Trophoblast cell (in vitro differentiated cells and primary cell): ENCODE results near the gene GOLGA8F.
"Not testable (repeated sequence)": the region's sequence is repeated elsewhere in the genome, so short reads cannot be mapped to it uniquely, and the experiment has no call there.

Experiments
- DNase-seq, 2 donors: peaks; one replicate each; pipeline ENCODE4 v3.0.0-alpha.2; 2016
- H2AFZ ChIP-seq: 2 replicates; pipeline ENCODE4 v1.6.1; 2013; ENCODE audit warnings: low read length, moderate library complexity, mild to moderate bottlenecking; ENCODE audit not compliant: insufficient read depth, poor library complexity
- H2AK5ac ChIP-seq: 2 replicates; pipeline ENCODE4 v1.6.1; 2013; ENCODE audit warnings: mild to moderate bottlenecking, low read length
- H2BK120ac ChIP-seq: 2 replicates; pipeline ENCODE4 v1.6.1; 2013; ENCODE audit warnings: low read length, mild to moderate bottlenecking, moderate library complexity; ENCODE audit not compliant: insufficient read depth, poor library complexity
- H2BK12ac ChIP-seq: 2 replicates; pipeline ENCODE4 v1.6.1; 2013; ENCODE audit warnings: mild to moderate bottlenecking, low read length, moderate library complexity
- H2BK5ac ChIP-seq: 2 replicates; pipeline ENCODE4 v1.6.1; 2013; ENCODE audit warnings: low read length, low read depth, moderate library complexity, mild to moderate bottlenecking; ENCODE audit not compliant: poor library complexity
- H3K14ac ChIP-seq: 2 replicates; pipeline ENCODE4 v1.6.1; 2013; ENCODE audit warnings: mild to moderate bottlenecking, low read length
- H3K18ac ChIP-seq: 2 replicates; pipeline ENCODE4 v1.6.1; 2013; ENCODE audit warnings: mild to moderate bottlenecking, low read length
- H3K23ac ChIP-seq: 2 replicates; pipeline ENCODE4 v1.6.1; 2013; ENCODE audit warnings: low read length
- H3K27ac ChIP-seq: 2 replicates; pipeline ENCODE4 v1.5.1; 2013; ENCODE audit warnings: low read depth, mild to moderate bottlenecking, inconsistent platforms, low read length, moderate library complexity
- H3K27me3 ChIP-seq: 2 replicates; pipeline ENCODE4 v1.6.1; 2013; ENCODE audit warnings: inconsistent platforms, mild to moderate bottlenecking, low read length, moderate library complexity; ENCODE audit not compliant: insufficient read depth
- H3K36me3 ChIP-seq, 2 experiments: 1 replicate in 1 of 2; 2 replicates in 1 of 2; pipeline ENCODE4 v1.6.1; 2013; ENCODE audit warnings: low read length in 2 of 2, mild to moderate bottlenecking in 2 of 2, moderate library complexity in 1 of 2; ENCODE audit not compliant: insufficient read depth in 2 of 2, control insufficient read depth in 1 of 2
- H3K4ac ChIP-seq: 2 replicates; pipeline ENCODE4 v1.6.1; 2013; ENCODE audit warnings: low read depth, mild to moderate bottlenecking, low read length, moderate library complexity
- H3K4me1 ChIP-seq, 2 experiments: 1 replicate in 1 of 2; 2 replicates in 1 of 2; pipeline ENCODE4 v1.6.1; 2013; ENCODE audit warnings: low read length in 2 of 2, mild to moderate bottlenecking in 2 of 2, moderate library complexity in 1 of 2; ENCODE audit not compliant: insufficient read depth in 2 of 2, control insufficient read depth in 1 of 2
- H3K4me2 ChIP-seq: 2 replicates; pipeline ENCODE4 v1.6.1; 2013; ENCODE audit warnings: inconsistent platforms, mild to moderate bottlenecking, low read length, moderate library complexity
- H3K4me3 ChIP-seq: 2 replicates; pipeline ENCODE4 v1.5.1; 2013; ENCODE audit warnings: mild to moderate bottlenecking, low read depth, low read length, inconsistent platforms
- H3K79me1 ChIP-seq: one replicate; pipeline ENCODE4 v1.6.1; 2013; ENCODE audit warnings: low read length
- H3K79me2 ChIP-seq: 2 replicates; pipeline ENCODE4 v1.6.1; 2013; ENCODE audit warnings: low read length, mild to moderate bottlenecking; ENCODE audit not compliant: control insufficient read depth, insufficient read depth, poor library complexity
- H3K9ac ChIP-seq: 2 replicates; pipeline ENCODE4 v1.6.1; 2013; ENCODE audit warnings: mild to moderate bottlenecking, low read length
- H3K9me3 ChIP-seq: 2 replicates; pipeline ENCODE4 v1.6.1; 2013; ENCODE audit warnings: low read depth, mild to moderate bottlenecking, control low read depth, inconsistent platforms, low read length; ENCODE audit not compliant: insufficient read depth
- H4K12ac ChIP-seq: 2 replicates; pipeline ENCODE4 v1.6.1; 2013; ENCODE audit warnings: low read depth, mild to moderate bottlenecking, low read length, moderate library complexity
- H4K8ac ChIP-seq: 2 replicates; pipeline ENCODE4 v1.6.1; 2013; ENCODE audit warnings: low read depth, mild to moderate bottlenecking, low read length, moderate library complexity
- H4K91ac ChIP-seq: one replicate; pipeline ENCODE4 v1.6.1; 2013; ENCODE audit warnings: low read depth, mild to moderate bottlenecking, low read length, moderate library complexity
- WGBS: extraction: QIAGEN DNeasy Blood & Tissue Kit; methylation state at CpG from one replicate; pipeline ENCODE4 v1.1.7; 2013; ENCODE audit warnings: missing lambda C conversion rate; ENCODE audit not compliant: insufficient read length, insufficient coverage; ENCODE audit errors: extremely low coverage; 5-methylcytosine and 5-hydroxymethylcytosine counted together

GOLGA8F gene

DNA sequence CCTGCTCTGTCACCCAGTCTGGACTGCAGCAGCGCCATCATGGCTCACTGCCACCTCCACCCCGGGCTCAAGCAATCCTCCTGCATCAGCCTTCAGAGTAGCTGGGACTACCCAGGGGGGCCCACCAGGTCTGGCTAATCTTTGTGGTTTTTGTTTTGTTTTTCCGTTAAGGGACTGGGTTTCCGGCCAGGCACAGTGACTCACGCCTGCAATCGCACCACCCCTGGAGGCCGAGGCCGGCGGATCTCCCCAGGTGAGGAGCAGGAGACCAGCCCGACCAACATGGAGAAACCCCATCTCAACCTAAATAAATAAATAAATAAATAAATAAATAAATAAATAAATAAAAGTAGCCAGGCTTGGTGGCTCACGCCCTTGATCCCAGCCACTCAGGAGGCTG is 17.6 kb downstream of the GOLGA8F start:
- not testable (repeated sequence) for H2BK5ac ChIP-seq, H3K23ac ChIP-seq, H2BK120ac ChIP-seq, H3K18ac ChIP-seq, H3K4me1 ChIP-seq, H3K4me2 ChIP-seq, H3K79me2 ChIP-seq, H4K12ac ChIP-seq, H3K27me3 ChIP-seq, H3K9me3 ChIP-seq, H3K27ac ChIP-seq, H2AK5ac ChIP-seq, H2BK12ac ChIP-seq, H3K14ac ChIP-seq, H4K8ac ChIP-seq, H4K91ac ChIP-seq, H3K36me3 ChIP-seq, DNase-seq, H3K4ac ChIP-seq, H2AFZ ChIP-seq, H3K79me1 ChIP-seq, H3K4me3 ChIP-seq, H3K9ac ChIP-seq
- WGBS: no CpG with 5 or more reads among the region's 11 CpGs

DNA sequence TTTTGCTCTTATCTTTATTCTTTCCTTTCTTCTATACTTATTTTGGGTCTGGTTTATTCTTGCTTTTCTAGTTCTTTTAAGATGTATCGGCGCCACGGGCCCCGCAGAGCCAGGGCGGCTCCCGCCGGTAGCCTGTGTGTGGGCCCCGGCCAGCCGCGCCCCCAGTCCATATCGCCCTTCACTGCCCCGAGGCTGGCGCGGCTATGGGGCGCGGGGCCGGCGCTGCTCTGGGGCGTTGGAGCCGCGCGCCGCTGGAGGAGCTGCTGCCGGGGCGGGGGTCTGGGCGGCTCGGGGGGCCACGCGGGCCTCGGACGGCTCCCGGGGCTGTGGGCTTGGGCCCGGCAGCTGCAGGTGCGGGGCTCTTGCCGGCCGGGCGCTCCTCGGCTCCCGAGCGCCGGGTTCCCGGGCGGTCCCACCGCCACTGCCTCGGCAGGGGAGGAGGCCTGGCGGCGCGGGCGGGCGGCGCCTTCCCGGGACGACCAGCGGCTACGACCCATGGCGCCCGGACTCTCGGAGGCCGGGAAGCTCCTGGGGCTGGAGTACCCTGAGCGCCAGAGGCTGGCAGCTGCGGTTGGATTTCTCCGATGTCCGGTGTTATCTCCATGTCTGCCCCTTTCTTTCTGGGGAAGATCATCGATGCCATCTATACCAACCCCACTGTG is 24.4 kb downstream of the GOLGA8F start:
- H2BK12ac ChIP-seq, H3K9ac ChIP-seq, H3K9me3 ChIP-seq, H3K14ac ChIP-seq, H3K4me1 ChIP-seq, H2BK5ac ChIP-seq, H3K23ac ChIP-seq, H2AK5ac ChIP-seq, H3K27ac ChIP-seq, H3K4me3 ChIP-seq, H3K18ac ChIP-seq, H2BK120ac ChIP-seq, H2AFZ ChIP-seq, H3K4ac ChIP-seq, H3K27me3 ChIP-seq, H3K79me1 ChIP-seq, DNase-seq, H4K8ac ChIP-seq, H4K91ac ChIP-seq, H3K4me2 ChIP-seq, H4K12ac ChIP-seq, H3K79me2 ChIP-seq, H3K36me3 ChIP-seq: not testable (repeated sequence)
- no CpG with 5 or more reads among the region's 64 CpGs for WGBS

DNA sequence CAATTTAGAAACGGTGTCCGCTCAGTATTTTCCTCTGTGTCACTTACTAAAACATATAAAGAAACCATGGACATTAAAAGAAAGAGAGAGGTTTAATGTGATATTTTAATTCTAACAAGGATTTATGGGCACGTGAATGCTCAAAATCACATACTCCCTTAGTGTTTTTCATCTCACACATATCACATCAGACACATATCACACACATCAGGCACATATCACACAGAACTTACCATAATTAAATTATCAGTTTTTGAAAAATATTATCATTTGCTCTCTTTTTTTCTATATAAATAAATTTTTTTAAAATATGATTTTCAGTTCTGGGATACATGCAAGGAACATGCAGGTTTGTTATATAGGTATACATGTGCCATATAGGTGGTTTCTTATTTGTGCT is 42.0 kb downstream of the GOLGA8F start:
- not testable (repeated sequence) for H3K18ac ChIP-seq, H4K8ac ChIP-seq, H3K14ac ChIP-seq, DNase-seq, H2AFZ ChIP-seq, H2BK12ac ChIP-seq, H3K9ac ChIP-seq, H3K27me3 ChIP-seq, H3K4me3 ChIP-seq, H2AK5ac ChIP-seq, H3K23ac ChIP-seq, H3K9me3 ChIP-seq, H2BK5ac ChIP-seq, H3K4ac ChIP-seq, H4K91ac ChIP-seq, H2BK120ac ChIP-seq, H3K27ac ChIP-seq, H3K36me3 ChIP-seq, H3K79me2 ChIP-seq, H3K4me2 ChIP-seq, H3K4me1 ChIP-seq, H3K79me1 ChIP-seq, H4K12ac ChIP-seq
- no CpG with 5 or more reads among the region's 3 CpGs for WGBS

DNA sequence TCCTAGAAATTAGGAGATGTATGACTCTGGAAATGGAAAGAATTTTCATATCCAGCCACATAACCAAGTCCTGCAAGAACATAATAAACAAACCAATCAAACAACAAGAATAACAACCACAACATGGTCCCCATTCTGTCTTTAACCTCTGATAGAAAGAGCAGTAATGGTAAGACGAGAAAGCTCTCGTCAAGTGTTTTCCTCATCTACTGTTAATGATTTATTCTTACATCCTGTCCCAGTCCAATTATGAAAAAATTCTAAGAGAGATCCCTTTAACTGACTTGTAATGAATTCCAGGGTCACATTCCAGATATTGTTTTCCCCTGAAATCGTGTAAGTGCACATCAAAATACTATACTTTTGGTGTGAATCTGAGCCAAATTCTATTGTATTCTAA is 57.1 kb downstream of the GOLGA8F start:
- not testable (repeated sequence) for H3K27ac ChIP-seq, H3K4me2 ChIP-seq, H3K4me1 ChIP-seq, H2BK5ac ChIP-seq, H3K9me3 ChIP-seq, DNase-seq, H3K36me3 ChIP-seq, H3K14ac ChIP-seq, H3K18ac ChIP-seq, H3K79me2 ChIP-seq, H3K9ac ChIP-seq, H3K4ac ChIP-seq, H3K79me1 ChIP-seq, H2AK5ac ChIP-seq, H2AFZ ChIP-seq, H3K23ac ChIP-seq, H4K8ac ChIP-seq, H2BK12ac ChIP-seq, H2BK120ac ChIP-seq, H3K4me3 ChIP-seq, H3K27me3 ChIP-seq, H4K12ac ChIP-seq, H4K91ac ChIP-seq
- no CpG with 5 or more reads among the region's 3 CpGs for WGBS
